ENCODE data around the gene GPRIN3.
"Not testable (repeated sequence)": the region's sequence is repeated elsewhere in the genome, so short reads cannot be mapped to it uniquely, and the experiment has no call there.

Gene GPRIN3

GRCh38 chr4:89287945-89288344 is 19.7 kb downstream of the GPRIN3 start:
- no peak for DNase-seq

GRCh38 chr4:89285745-89286144 is 21.9 kb downstream of the GPRIN3 start:
- no peak for DNase-seq

- DNase-seq = no peak
Measured at GRCh38 chr4:89284828-89285227, 22.8 kb downstream of the GPRIN3 start.

- DNase-seq = no peak
Measured at GRCh38 chr4:89284020-89284424, 23.6 kb downstream of the GPRIN3 start.

- DNase-seq = peak; percentile 44
Measured at GRCh38 chr4:89283226-89284009, 24.2 kb downstream of the GPRIN3 start.

- no peak for DNase-seq
Measured at GRCh38 chr4:89279385-89279784, 28.2 kb downstream of the GPRIN3 start.

GRCh38 chr4:89277412-89277811 is 30.2 kb downstream of the GPRIN3 start:
- no peak for DNase-seq

GRCh38 chr4:89276296-89276695 is 31.3 kb downstream of the GPRIN3 start:
- no peak for DNase-seq

GRCh38 chr4:89275587-89275986 is 32.0 kb downstream of the GPRIN3 start:
- no peak for DNase-seq

- no peak for DNase-seq
Measured at GRCh38 chr4:89273741-89274141, 33.9 kb downstream of the GPRIN3 start.

GRCh38 chr4:89270792-89271191 is 36.8 kb downstream of the GPRIN3 start:
- DNase-seq = no peak

GRCh38 chr4:89269121-89269666 is 38.4 kb downstream of the GPRIN3 start:
- no peak for DNase-seq

GRCh38 chr4:89268679-89269078 is 38.9 kb downstream of the GPRIN3 start:
- DNase-seq = no peak

GRCh38 chr4:89267846-89268245 is 39.8 kb downstream of the GPRIN3 start:
- no peak for DNase-seq

GRCh38 chr4:89267392-89267791 is 40.2 kb downstream of the GPRIN3 start:
- no peak for DNase-seq

GRCh38 chr4:89266128-89266527 is 41.5 kb downstream of the GPRIN3 start:
- DNase-seq = no peak

- no peak for DNase-seq
Measured at GRCh38 chr4:89263265-89263664, 44.3 kb downstream of the GPRIN3 start.

- DNase-seq = no peak
Measured at GRCh38 chr4:89259301-89260028, 48.1 kb downstream of the GPRIN3 start.

- no peak for DNase-seq
Measured at GRCh38 chr4:89258506-89258905, 49.1 kb downstream of the GPRIN3 start.

GRCh38 chr4:89257376-89257775 is 50.2 kb downstream of the GPRIN3 start:
- DNase-seq = no peak

GRCh38 chr4:89256203-89256800 is 51.3 kb downstream of the GPRIN3 start:
- DNase-seq = no peak

GRCh38 chr4:89254847-89255246 is 52.8 kb downstream of the GPRIN3 start:
- DNase-seq = peak; percentile 37

- not testable (repeated sequence) for DNase-seq
Measured at GRCh38 chr4:89254347-89254746, 53.3 kb downstream of the GPRIN3 start.

GRCh38 chr4:89253935-89254334 is 53.7 kb downstream of the GPRIN3 start:
- DNase-seq = no peak

Measured in activated CD4-positive, alpha-beta T cell treated with anti-CD3 and anti-CD28 coated beads, Interleukin-2, amount 50 U/mL, for 1 hour (primary cell).